ENCODE results near the gene B3GAT3.

The B3GAT3 gene

GRCh38 chr11:62578541-62578940 lies 43.2 kb downstream of the B3GAT3 start:
- Histone ChIP-seq H3K36me3 (ENCODE audit: control insufficient read depth in 2 of 2, insufficient read depth in 1 of 2, low read length in 2 of 2) (peaks cover 0 to 77% of the 10 kb centered on the region in 2 experiments; a peak in 2 of 3 replicates), H3K4me1 (ENCODE audit: control insufficient read depth, insufficient read depth, low read length) (no peaks in the 10 kb centered on the region), H3K4me3 (ENCODE audit: low read depth, low read length) (no peak overlapping the region), H3K9me3 (ENCODE audit: control insufficient read depth, insufficient read depth, low read depth, low read length) (no peaks in the 10 kb centered on the region), H3K27ac (ENCODE audit: extremely low read depth, low read depth, low read length) (no peak overlapping the region)
- TF ChIP-seq ZNF302 (tag by site-specific recombination; IDR thresholded peaks at IDR 0.05; ENCODE audit: low read depth) = no peak
- TF ChIP-seq, protein P1, sequence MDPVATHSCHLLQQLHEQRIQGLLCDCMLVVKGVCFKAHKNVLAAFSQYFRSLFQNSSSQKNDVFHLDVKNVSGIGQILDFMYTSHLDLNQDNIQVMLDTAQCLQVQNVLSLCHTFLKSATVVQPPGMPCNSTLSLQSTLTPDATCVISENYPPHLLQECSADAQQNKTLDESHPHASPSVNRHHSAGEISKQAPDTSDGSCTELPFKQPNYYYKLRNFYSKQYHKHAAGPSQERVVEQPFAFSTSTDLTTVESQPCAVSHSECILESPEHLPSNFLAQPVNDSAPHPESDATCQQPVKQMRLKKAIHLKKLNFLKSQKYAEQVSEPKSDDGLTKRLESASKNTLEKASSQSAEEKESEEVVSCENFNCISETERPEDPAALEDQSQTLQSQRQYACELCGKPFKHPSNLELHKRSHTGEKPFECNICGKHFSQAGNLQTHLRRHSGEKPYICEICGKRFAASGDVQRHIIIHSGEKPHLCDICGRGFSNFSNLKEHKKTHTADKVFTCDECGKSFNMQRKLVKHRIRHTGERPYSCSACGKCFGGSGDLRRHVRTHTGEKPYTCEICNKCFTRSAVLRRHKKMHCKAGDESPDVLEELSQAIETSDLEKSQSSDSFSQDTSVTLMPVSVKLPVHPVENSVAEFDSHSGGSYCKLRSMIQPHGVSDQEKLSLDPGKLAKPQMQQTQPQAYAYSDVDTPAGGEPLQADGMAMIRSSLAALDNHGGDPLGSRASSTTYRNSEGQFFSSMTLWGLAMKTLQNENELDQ (tag by site-specific recombination; IDR thresholded peaks at IDR 0.05; ENCODE audit: low read depth) = no peak
- TF ChIP-seq ZNF658 (tag by site-specific recombination; IDR thresholded peaks at IDR 0.05) = no peak
- TF ChIP-seq ZNF23 (tag by site-specific recombination; IDR thresholded peaks at IDR 0.05; ENCODE audit: borderline replicate concordance) = no peak
- TF ChIP-seq ZNF335 (tag by site-specific recombination; conservative IDR thresholded peaks at IDR 0.05) = no peak
- no peak for TF ChIP-seq ZNF202 (tag by site-specific recombination; IDR thresholded peaks at IDR 0.05; ENCODE audit: borderline replicate concordance)
- no peak for TF ChIP-seq EGR2 (tag by site-specific recombination; IDR thresholded peaks at IDR 0.05; ENCODE audit: low read depth)
- no peak for TF ChIP-seq ZNF423 (tag by site-specific recombination; IDR thresholded peaks at IDR 0.05)
- TF ChIP-seq ZNF121 (tag by site-specific recombination; IDR thresholded peaks at IDR 0.05) = no peak
- POLR2A ChIA-PET = interaction anchor here (1.6 to 3.2 kb wide), 2 partner anchors 13 to 23 kb away, joined by 3 to 8 read pairs; partner anchors contain the start of genes MTA2 and TUT1
- CTCF ChIA-PET = interaction anchor here (1.1 kb wide), 1 partner anchor 18 kb away, joined by 4 read pairs; no protein-coding TSS in a partner anchor

DNA sequence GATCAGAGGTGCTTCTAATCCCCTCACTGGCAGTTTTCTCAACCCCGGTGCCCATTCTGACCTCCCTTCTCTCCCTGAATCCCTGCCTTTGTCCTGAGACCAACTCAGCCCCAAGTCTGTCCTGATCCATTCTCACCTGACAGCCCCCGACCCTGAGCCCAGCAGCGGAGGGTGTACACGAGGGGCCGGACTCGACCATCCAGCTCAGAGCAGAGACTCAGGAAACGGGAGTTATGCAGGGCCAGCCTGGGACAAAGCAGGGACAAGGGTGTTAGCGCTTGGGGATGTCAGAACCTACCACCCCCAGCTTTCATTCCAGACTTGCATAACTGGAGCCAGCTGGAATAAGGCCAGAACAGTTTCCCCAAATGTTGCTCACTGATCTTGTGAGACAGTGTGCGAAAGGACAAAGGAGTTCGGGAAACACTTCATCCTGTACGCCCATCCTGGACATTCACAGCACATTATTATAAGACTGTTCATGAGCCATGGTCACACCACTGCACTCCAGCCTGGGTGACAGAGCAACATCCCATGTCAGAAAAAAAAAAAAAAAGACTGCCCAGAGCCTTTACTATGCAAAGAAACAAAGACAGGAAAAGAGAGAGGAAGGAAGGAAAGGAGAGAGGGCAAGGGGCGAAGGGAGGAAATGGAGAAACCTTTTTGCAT lies 44.6 kb downstream of the B3GAT3 start:
- ChIA-PET POLR2A (interaction anchor here (0.6 to 3.2 kb wide), 5 partner anchors 15 to 88 kb away, joined by 3 to 8 read pairs (median 3); partner anchors contain the start of genes C11orf98, CSKMT, GANAB and MTA2), CTCF (interaction anchor here (0.6 to 0.9 kb wide), 2 partner anchors 33 to 72 kb away, joined by 3 to 4 read pairs; no protein-coding TSS in a partner anchor)
- H3K9me3 ChIP-seq (ENCODE audit: control insufficient read depth, insufficient read depth, low read depth, low read length) = no peaks in the 10 kb centered on the region
- H3K4me3 ChIP-seq (ENCODE audit: low read depth, low read length) = no peak overlapping the region
- H3K27ac ChIP-seq (ENCODE audit: extremely low read depth, low read depth, low read length) = no peak overlapping the region
- no peaks in the 10 kb centered on the region for H3K4me1 ChIP-seq (ENCODE audit: control insufficient read depth, insufficient read depth, low read length)
- no peak for TF ChIP-seq GLI2 (tag by site-specific recombination; IDR thresholded peaks at IDR 0.05; ENCODE audit: borderline replicate concordance, low read depth)
- TF ChIP-seq PRDM1 (tag by site-specific recombination; IDR thresholded peaks at IDR 0.05) = 0 out of 2 replicates have a peak, but pooled peaks have one; percentile 6
- TF ChIP-seq ZNF600 (tag by site-specific recombination; IDR thresholded peaks at IDR 0.05) = 0 out of 2 replicates have a peak, but pooled peaks have one; percentile 29
- peaks cover 0 to 83% of the 10 kb centered on the region in 2 experiments; a peak in 2 of 3 replicates for H3K36me3 ChIP-seq (ENCODE audit: control insufficient read depth in 2 of 2, insufficient read depth in 1 of 2, low read length in 2 of 2)

- POLR2A ChIA-PET = interaction anchor here (0.5 kb wide), 1 partner anchor 178 kb away, joined by 4 read pairs; the partner anchor contains the start of gene ZBTB3
- no peaks in the 10 kb centered on the region for H3K9me3 ChIP-seq (ENCODE audit: control insufficient read depth, insufficient read depth, low read depth, low read length)
- H3K4me1 ChIP-seq (ENCODE audit: control insufficient read depth, insufficient read depth, low read length) = no peaks in the 10 kb centered on the region
- no peak overlapping the region for H3K27ac ChIP-seq (ENCODE audit: extremely low read depth, low read depth, low read length)
- peaks cover 5 to 85% of the 10 kb centered on the region in 2 experiments; a peak in 2 of 3 replicates for H3K36me3 ChIP-seq (ENCODE audit: control insufficient read depth in 2 of 2, insufficient read depth in 1 of 2, low read length in 2 of 2)
- CTCF ChIA-PET = interaction anchor here (1.5 kb wide), 1 partner anchor 151 kb away, joined by 4 read pairs; no protein-coding TSS in a partner anchor
- H3K4me3 ChIP-seq (ENCODE audit: low read depth, low read length) = no peak overlapping the region
- TF ChIP-seq SALL2 (tag by site-specific recombination; IDR thresholded peaks at IDR 0.05; ENCODE audit: borderline replicate concordance) (no peak), ZNF23 (tag by site-specific recombination; IDR thresholded peaks at IDR 0.05; ENCODE audit: borderline replicate concordance) (no peak), ZNF302 (tag by site-specific recombination; IDR thresholded peaks at IDR 0.05; ENCODE audit: low read depth) (no peak), ZBTB21 (tag by site-specific recombination; IDR thresholded peaks at IDR 0.05) (no peak), GLI4 (tag by site-specific recombination; IDR thresholded peaks at IDR 0.05) (no peak), ZNF416 (tag by site-specific recombination; IDR thresholded peaks at IDR 0.05) (no peak), ZNF404 (tag by site-specific recombination; IDR thresholded peaks at IDR 0.05) (no peak), ZNF658 (tag by site-specific recombination; IDR thresholded peaks at IDR 0.05) (no peak), ZNF391 (tag by site-specific recombination; IDR thresholded peaks at IDR 0.05; ENCODE audit: borderline replicate concordance, low read depth) (no peak), SETDB1 (IDR thresholded peaks at IDR 0.05; ENCODE audit: insufficient read length, low read length) (no peak), TRIM28 (IDR thresholded peaks at IDR 0.05; ENCODE audit: borderline replicate concordance, low read length) (no peak), KLF17 (tag by site-specific recombination; IDR thresholded peaks at IDR 0.05) (no peak), FEZF1 (tag by site-specific recombination; IDR thresholded peaks at IDR 0.05) (no peak), ZNF10 (tag by site-specific recombination; IDR thresholded peaks at IDR 0.05) (no peak), ELK4 (IDR thresholded peaks at IDR 0.05; ENCODE audit: borderline replicate concordance, low read depth, low read length) (no peak)
These were observed 45.9 kb downstream of the B3GAT3 start for GRCh38 chr11:62575837-62576236.
